ENCODE measurements around the gene MUCL1. TPM values are rescaled to one million over a fixed set of nuclear protein-coding genes. Genes with fewer than 3 reads are reported as not detected.

The MUCL1 gene, protein sequence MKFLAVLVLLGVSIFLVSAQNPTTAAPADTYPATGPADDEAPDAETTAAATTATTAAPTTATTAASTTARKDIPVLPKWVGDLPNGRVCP
- not detected for total RNA-seq
- polyA plus RNA-seq = not detected

GRCh38 chr12:54853933-54854538 is at the start of gene MUCL1:
Gene MUCL1, plus strand, starts transcription at chr12:54854516. Its CDS starts 67 bp downstream, at chr12:54854583.
- Histone ChIP-seq H3K27ac (ENCODE audit: low read depth) (no peak within 1 kb of the TSS), H3K4me1 (ENCODE audit: insufficient read depth) (no peaks in the 10 kb centered on the region), H3K4me3 (ENCODE audit: low read depth, low read length) (no peak within 1 kb of the TSS), H3K36me3 (ENCODE audit: insufficient read depth) (no peaks in the 10 kb centered on the region)
- DNase-seq (ENCODE audit: extremely low spot score) = no peak
- WGBS = 38% methylated on average over 6 of the region's 6 CpGs

DNA sequence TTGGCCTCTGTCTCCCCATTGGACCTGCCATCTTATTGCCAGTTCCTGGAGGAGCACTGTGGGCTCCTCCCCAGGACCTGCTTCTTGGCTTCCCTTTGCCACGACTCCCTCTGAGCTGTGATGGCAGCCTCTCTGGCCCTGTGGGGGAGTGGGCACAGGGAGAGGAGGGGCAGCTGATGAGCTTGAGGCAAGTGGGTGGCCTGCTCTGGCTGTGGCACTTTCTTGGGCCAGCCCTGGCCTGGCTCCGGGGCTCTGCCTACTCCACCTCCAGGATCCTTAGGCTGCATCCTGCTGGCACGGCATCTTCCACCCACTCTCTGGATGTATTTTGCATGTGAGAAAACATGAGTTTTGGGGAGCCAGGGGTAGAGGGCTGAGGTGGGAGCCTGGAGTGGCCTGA is 32.6 kb upstream of the MUCL1 start:
- H3K4me1 ChIP-seq (ENCODE audit: insufficient read depth) = no peaks in the 10 kb centered on the region
- no peak overlapping the region for H3K4me3 ChIP-seq (ENCODE audit: low read depth, low read length)
- H3K36me3 ChIP-seq (ENCODE audit: insufficient read depth) = no peaks in the 10 kb centered on the region
- DNase-seq (ENCODE audit: extremely low spot score) = no peak
- WGBS = 93% methylated on average over 3 of the region's 3 CpGs
- H3K27ac ChIP-seq (ENCODE audit: low read depth) = no peak overlapping the region

- 87% methylated on average over 2 of the region's 2 CpGs for WGBS
- no peak overlapping the region for H3K4me3 ChIP-seq (ENCODE audit: low read depth, low read length)
- DNase-seq (ENCODE audit: extremely low spot score) = no peak
- H3K4me1 ChIP-seq (ENCODE audit: insufficient read depth) = no peaks in the 10 kb centered on the region
- H3K36me3 ChIP-seq (ENCODE audit: insufficient read depth) = no peaks in the 10 kb centered on the region
- H3K27ac ChIP-seq (ENCODE audit: low read depth) = no peak overlapping the region
Measured at GRCh38 chr12:54824402-54824801, 29.9 kb upstream of the MUCL1 start.

DNA sequence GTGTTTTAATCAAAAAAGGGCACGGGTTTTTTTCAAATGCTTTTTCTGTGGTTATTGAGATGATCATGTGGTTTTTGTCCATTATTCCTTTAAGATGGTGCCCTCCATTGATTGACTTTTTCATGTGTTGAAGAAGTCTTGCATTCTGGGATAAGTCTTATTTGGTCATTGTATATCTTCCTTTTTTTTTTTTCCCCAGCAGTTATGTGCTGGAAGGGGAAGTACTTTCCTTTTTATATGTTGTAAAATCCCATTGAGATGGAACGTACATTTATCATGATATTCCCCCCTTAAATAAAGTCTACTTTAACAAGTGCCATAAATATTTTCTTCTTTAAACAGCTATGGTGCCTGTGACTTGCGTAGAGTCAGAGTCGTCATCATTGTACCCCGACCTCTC is 24.8 kb upstream of the MUCL1 start:
- H3K4me3 ChIP-seq (ENCODE audit: low read depth, low read length) = no peak overlapping the region
- H3K27ac ChIP-seq (ENCODE audit: low read depth) = no peak overlapping the region
- no peaks in the 10 kb centered on the region for H3K36me3 ChIP-seq (ENCODE audit: insufficient read depth)
- no peaks in the 10 kb centered on the region for H3K4me1 ChIP-seq (ENCODE audit: insufficient read depth)
- no peak for DNase-seq (ENCODE audit: extremely low spot score)
- WGBS = 76% methylated on average over 5 of the region's 5 CpGs

GRCh38 chr12:54830199-54830598 is 24.1 kb upstream of the MUCL1 start:
- no peak overlapping the region for H3K27ac ChIP-seq (ENCODE audit: low read depth)
- H3K4me3 ChIP-seq (ENCODE audit: low read depth, low read length) = no peak overlapping the region
- H3K36me3 ChIP-seq (ENCODE audit: insufficient read depth) = no peaks in the 10 kb centered on the region
- H3K4me1 ChIP-seq (ENCODE audit: insufficient read depth) = no peaks in the 10 kb centered on the region
- DNase-seq (ENCODE audit: extremely low spot score) = no peak

GRCh38 chr12:54831631-54832030 is 22.7 kb upstream of the MUCL1 start:
- no peak overlapping the region for H3K4me3 ChIP-seq (ENCODE audit: low read depth, low read length)
- WGBS = 77% methylated on average over 1 of the region's 1 CpG
- DNase-seq (ENCODE audit: extremely low spot score) = no peak
- no peaks in the 10 kb centered on the region for H3K4me1 ChIP-seq (ENCODE audit: insufficient read depth)
- no peak overlapping the region for H3K27ac ChIP-seq (ENCODE audit: low read depth)
- H3K36me3 ChIP-seq (ENCODE audit: insufficient read depth) = no peaks in the 10 kb centered on the region

- no peak for DNase-seq (ENCODE audit: extremely low spot score)
- H3K4me3 ChIP-seq (ENCODE audit: low read depth, low read length) = no peak overlapping the region
- H3K27ac ChIP-seq (ENCODE audit: low read depth) = no peak overlapping the region
- 62% methylated on average over 3 of the region's 3 CpGs for WGBS
- no peaks in the 10 kb centered on the region for H3K36me3 ChIP-seq (ENCODE audit: insufficient read depth)
- H3K4me1 ChIP-seq (ENCODE audit: insufficient read depth) = no peaks in the 10 kb centered on the region
Measured at GRCh38 chr12:54840244-54840865, 14.0 kb upstream of the MUCL1 start.

DNA sequence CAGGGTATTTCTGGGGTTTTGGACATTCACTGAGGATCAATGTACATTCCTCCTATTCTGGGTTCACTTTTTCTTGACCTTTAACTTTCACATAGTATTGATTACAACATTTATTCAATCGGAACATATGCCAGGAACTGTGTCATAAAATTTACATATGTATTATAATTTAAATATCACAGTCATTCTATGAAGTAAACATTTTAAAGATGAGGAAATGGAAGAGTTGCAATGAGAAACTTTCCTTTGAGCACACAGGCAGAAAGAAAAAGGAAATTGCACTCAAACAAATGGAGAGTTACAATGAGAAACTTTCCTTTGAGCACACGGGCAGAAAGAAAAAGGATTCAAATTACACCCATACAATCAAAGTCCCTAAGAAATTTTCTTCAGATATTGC is 3.1 kb downstream of the MUCL1 start:
- Histone ChIP-seq H3K27ac (ENCODE audit: low read depth) (no peak overlapping the region), H3K4me3 (ENCODE audit: low read depth, low read length) (no peak overlapping the region), H3K36me3 (ENCODE audit: insufficient read depth) (no peaks in the 10 kb centered on the region), H3K4me1 (ENCODE audit: insufficient read depth) (no peaks in the 10 kb centered on the region)
- 51% methylated on average over 2 of the region's 2 CpGs for WGBS
- DNase-seq (ENCODE audit: extremely low spot score) = no peak

- WGBS = 69% methylated on average over 1 of the region's 1 CpG
- H3K4me1 ChIP-seq (ENCODE audit: insufficient read depth) = no peaks in the 10 kb centered on the region
- DNase-seq (ENCODE audit: extremely low spot score) = no peak
- no peak overlapping the region for H3K4me3 ChIP-seq (ENCODE audit: low read depth, low read length)
- H3K27ac ChIP-seq (ENCODE audit: low read depth) = no peak overlapping the region
- no peaks in the 10 kb centered on the region for H3K36me3 ChIP-seq (ENCODE audit: insufficient read depth)
Measured at GRCh38 chr12:54858562-54858961, 4.2 kb downstream of the MUCL1 start.

- H3K4me1 ChIP-seq (ENCODE audit: insufficient read depth) = no peaks in the 10 kb centered on the region
- H3K36me3 ChIP-seq (ENCODE audit: insufficient read depth) = no peaks in the 10 kb centered on the region
- no peak overlapping the region for H3K27ac ChIP-seq (ENCODE audit: low read depth)
- DNase-seq (ENCODE audit: extremely low spot score) = no peak
- no peak overlapping the region for H3K4me3 ChIP-seq (ENCODE audit: low read depth, low read length)
- 68% methylated on average over 4 of the region's 4 CpGs for WGBS
Measured at GRCh38 chr12:54859502-54859901, 5.2 kb downstream of the MUCL1 start.

GRCh38 chr12:54861927-54862326 is 7.6 kb downstream of the MUCL1 start:
- Histone ChIP-seq H3K27ac (ENCODE audit: low read depth) (no peak overlapping the region), H3K4me1 (ENCODE audit: insufficient read depth) (no peaks in the 10 kb centered on the region), H3K36me3 (ENCODE audit: insufficient read depth) (no peaks in the 10 kb centered on the region), H3K4me3 (ENCODE audit: low read depth, low read length) (no peak overlapping the region)
- no peak for DNase-seq (ENCODE audit: extremely low spot score)
- WGBS = 92% methylated on average over 1 of the region's 1 CpG

- no peaks in the 10 kb centered on the region for H3K36me3 ChIP-seq (ENCODE audit: insufficient read depth)
- H3K4me3 ChIP-seq (ENCODE audit: low read depth, low read length) = no peak overlapping the region
- no peak for DNase-seq (ENCODE audit: extremely low spot score)
- no peak overlapping the region for H3K27ac ChIP-seq (ENCODE audit: low read depth)
- 58% methylated on average over 1 of the region's 1 CpG for WGBS
- no peaks in the 10 kb centered on the region for H3K4me1 ChIP-seq (ENCODE audit: insufficient read depth)
Measured at GRCh38 chr12:54863948-54864618, 9.8 kb downstream of the MUCL1 start.

DNA sequence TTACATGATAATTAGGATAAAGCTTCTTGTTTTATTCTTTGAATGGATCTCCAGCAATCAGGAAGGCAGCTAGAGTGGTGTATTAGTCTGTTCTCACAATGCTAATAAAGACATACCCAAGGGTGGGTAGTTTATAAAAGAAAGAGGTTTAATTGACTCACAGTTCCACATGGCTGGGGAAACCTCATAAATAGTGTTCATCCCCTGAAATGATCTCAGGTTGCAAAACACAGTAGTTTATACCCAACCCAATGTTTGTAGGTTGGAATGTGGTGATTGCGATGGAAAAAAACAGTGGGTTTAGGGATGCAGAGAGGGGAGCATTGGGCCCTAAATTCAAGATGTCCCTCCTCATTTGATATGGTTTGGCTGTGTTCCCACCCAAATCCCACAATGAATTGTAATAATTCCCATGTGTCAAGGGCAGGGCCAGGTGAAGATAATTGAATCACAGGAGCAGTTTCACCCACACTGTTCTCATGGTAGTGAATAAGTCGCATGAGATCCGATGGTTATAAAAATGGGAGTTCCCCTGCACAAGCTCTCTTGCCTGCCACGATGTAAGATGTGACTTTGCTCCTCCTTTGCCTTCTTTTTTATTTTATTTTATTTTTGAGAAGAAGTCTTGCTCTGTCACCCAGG is 11.5 kb downstream of the MUCL1 start:
- H3K4me1 ChIP-seq (ENCODE audit: insufficient read depth) = no peaks in the 10 kb centered on the region
- no peak overlapping the region for H3K4me3 ChIP-seq (ENCODE audit: low read depth, low read length)
- H3K27ac ChIP-seq (ENCODE audit: low read depth) = no peak overlapping the region
- DNase-seq (ENCODE audit: extremely low spot score) = no peak
- no peaks in the 10 kb centered on the region for H3K36me3 ChIP-seq (ENCODE audit: insufficient read depth)
- WGBS = 87% methylated on average over 4 of the region's 4 CpGs

DNA sequence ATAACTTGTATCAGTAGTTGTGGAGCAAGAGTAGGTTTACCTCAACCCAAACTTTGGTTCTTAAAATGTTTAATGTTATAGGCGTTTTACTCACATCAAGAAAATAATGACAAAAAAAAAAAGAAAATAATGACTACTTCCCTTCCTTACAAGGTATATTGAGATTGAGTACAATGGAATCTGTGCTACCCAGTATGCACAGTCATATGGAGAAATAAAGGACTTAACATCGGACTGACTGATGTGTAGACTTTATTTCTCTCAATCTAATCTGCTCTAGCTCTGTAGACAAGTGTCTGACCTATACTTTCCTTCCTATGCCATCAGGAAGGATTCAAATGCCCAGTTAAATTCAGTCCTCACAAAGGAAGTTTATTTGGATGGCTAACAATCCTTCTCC is 14.4 kb downstream of the MUCL1 start:
- DNase-seq (ENCODE audit: extremely low spot score) = no peak
- no peaks in the 10 kb centered on the region for H3K4me1 ChIP-seq (ENCODE audit: insufficient read depth)
- no peak overlapping the region for H3K4me3 ChIP-seq (ENCODE audit: low read depth, low read length)
- no peaks in the 10 kb centered on the region for H3K36me3 ChIP-seq (ENCODE audit: insufficient read depth)
- WGBS = 62% methylated on average over 2 of the region's 2 CpGs
- no peak overlapping the region for H3K27ac ChIP-seq (ENCODE audit: low read depth)

All from urinary bladder (tissue), 4 donors.